Transverse colon (tissue), 4 donors: Measurements from ENCODE around the gene GNA12.

Source experiments
- CTCF ChIP-seq, 5 experiments: fragments of 200-600 bp in 3 of 5; fragments of 450-650 bp in 2 of 5; sonication (generic) in 3 of 5; IDR thresholded peaks; 1 replicate in 2 of 5; 2 replicates in 3 of 5; pipeline ENCODE4 v1.5.1; 2016 to 2017; ENCODE audit warnings: antibody characterized with exemption in 5 of 5, inconsistent platforms in 3 of 5, mild to moderate bottlenecking in 2 of 5, moderate library complexity in 1 of 5
- EP300 ChIP-seq: sonication (generic); formaldehyde crosslinking; IDR thresholded peaks from one replicate; pipeline ENCODE4 v1.6.1; 2017; ENCODE audit warnings: antibody characterized with exemption, low read depth
- POLR2AphosphoS5 ChIP-seq, 3 donors: sonication (generic); formaldehyde crosslinking; IDR thresholded peaks; one replicate each; pipeline ENCODE4 v1.6.1; 2016; ENCODE audit warnings: antibody characterized with exemption in 3 of 3

- peak; percentile 87 to 97 (median 94) for TF ChIP-seq CTCF (IDR thresholded peaks at IDR 0.05)
- TF ChIP-seq POLR2AphosphoS5 (IDR thresholded peaks at IDR 0.05): no peak
- no peak for TF ChIP-seq EP300
Measured at GRCh38 chr7:2864999-2865670, 21.0 kb upstream of the GNA12 start.
